ENCODE results near the gene TNKS2.

- no peak for TF ChIP-seq CTCF (IDR thresholded peaks at IDR 0.05; ENCODE audit: insufficient read depth, low read depth, low read length)
- TF ChIP-seq EZH2 (IDR thresholded peaks at IDR 0.05; ENCODE audit: insufficient read depth, low read length): no peak
Measured at GRCh38 chr10:91901784-91902677, 103.8 kb downstream of the TNKS2 start.
